Stimulated activated memory B cell treated with anti-CD40 and anti-IgM and Interleukin-4, amounts not matched to agents 10 μg/mL and 1 μg/mL and 100 μg/mL, for 72 hours (primary cell): ENCODE results near the gene ZNF195.

ENCODE experiments used
- ATAC-seq: fragments of 150-1000 bp; cut with Tn5 transposase; 2 replicates; pipeline ENCODE4 v1.10.0; 2021
- H3K27ac Mint-ChIP-seq: one replicate; pipeline ENCODE4 v1.8.0; 2022; ENCODE audit warnings: mild to moderate bottlenecking, mixed read lengths
- H3K27me3 Mint-ChIP-seq: one replicate; pipeline ENCODE4 v1.8.0; 2022; ENCODE audit warnings: mixed read lengths
- H3K36me3 Mint-ChIP-seq: one replicate; pipeline ENCODE4 v1.8.0; 2022; ENCODE audit warnings: mixed read lengths
- H3K4me1 Mint-ChIP-seq: one replicate; pipeline ENCODE4 v1.8.0; 2022; ENCODE audit warnings: mixed read lengths
- H3K4me3 Mint-ChIP-seq: one replicate; pipeline ENCODE4 v1.8.0; 2022; ENCODE audit warnings: mild to moderate bottlenecking, moderate library complexity, mixed read lengths
- H3K9me3 Mint-ChIP-seq: one replicate; pipeline ENCODE4 v1.8.0; 2022; ENCODE audit warnings: mixed read lengths

The ZNF195 gene

GRCh38 chr11:3380706-3381545, 2.0 kb upstream of the ZNF195 start:
- Mint-ChIP-seq H3K4me1 (peaks cover 30% of the 10 kb centered on the region), H3K27me3 (peaks cover 23% of the 10 kb centered on the region), H3K36me3 (peaks cover 18% of the 10 kb centered on the region), H3K4me3 (no peak overlapping the region), H3K9me3 (no peaks in the 10 kb centered on the region), H3K27ac (no peak overlapping the region)
- ATAC-seq = no peak

- peaks cover 39% of the 10 kb centered on the region for H3K4me1 Mint-ChIP-seq
- peaks cover 72% of the 10 kb centered on the region for H3K36me3 Mint-ChIP-seq
- no peak for ATAC-seq
- no peaks in the 10 kb centered on the region for H3K27me3 Mint-ChIP-seq
- peaks cover 2% of the 10 kb centered on the region for H3K9me3 Mint-ChIP-seq
- no peak overlapping the region for H3K4me3 Mint-ChIP-seq
- H3K27ac Mint-ChIP-seq = no peak overlapping the region
Observed at GRCh38 chr11:3375552-3375951, 3.4 kb downstream of the ZNF195 start.

- Mint-ChIP-seq H3K4me1 (peaks cover 10% of the 10 kb centered on the region), H3K27me3 (no peaks in the 10 kb centered on the region)
Observed at GRCh38 chr11:3370311-3370870, 8.6 kb downstream of the ZNF195 start.

GRCh38 chr11:3369366-3369765, 9.6 kb downstream of the ZNF195 start:
- peaks cover 8% of the 10 kb centered on the region for H3K4me1 Mint-ChIP-seq
- no peak overlapping the region for H3K4me3 Mint-ChIP-seq
- H3K27ac Mint-ChIP-seq = no peak overlapping the region
- H3K36me3 Mint-ChIP-seq = peaks cover 97% of the 10 kb centered on the region
- H3K9me3 Mint-ChIP-seq = peaks cover 9% of the 10 kb centered on the region
- no peak for ATAC-seq
- H3K27me3 Mint-ChIP-seq = no peaks in the 10 kb centered on the region

More at GRCh38 chr11:3370311-3370870, 8.6 kb downstream of the ZNF195 start:
- Mint-ChIP-seq H3K36me3 (peaks cover 97% of the 10 kb centered on the region), H3K4me3 (no peak overlapping the region), H3K27ac (no peak overlapping the region), H3K9me3 (peaks cover 2% of the 10 kb centered on the region)
- no peak for ATAC-seq

- H3K4me1 Mint-ChIP-seq = no peaks in the 10 kb centered on the region
- no peak overlapping the region for H3K27ac Mint-ChIP-seq
- H3K36me3 Mint-ChIP-seq = peaks cover 97% of the 10 kb centered on the region
- no peak overlapping the region for H3K4me3 Mint-ChIP-seq
- H3K9me3 Mint-ChIP-seq = peaks cover 13% of the 10 kb centered on the region
- ATAC-seq = no peak
- no peaks in the 10 kb centered on the region for H3K27me3 Mint-ChIP-seq
Observed at GRCh38 chr11:3368199-3368598, 10.7 kb downstream of the ZNF195 start.

- ATAC-seq = no peak
- no peaks in the 10 kb centered on the region for H3K27me3 Mint-ChIP-seq
- no peak overlapping the region for H3K27ac Mint-ChIP-seq
- peaks cover 97% of the 10 kb centered on the region for H3K36me3 Mint-ChIP-seq
- no peaks in the 10 kb centered on the region for H3K4me1 Mint-ChIP-seq
- peaks cover 21% of the 10 kb centered on the region for H3K9me3 Mint-ChIP-seq
- H3K4me3 Mint-ChIP-seq = no peak overlapping the region
Observed at GRCh38 chr11:3367221-3367620, 11.7 kb downstream of the ZNF195 start.

- H3K4me1 Mint-ChIP-seq = no peaks in the 10 kb centered on the region
- no peak overlapping the region for H3K4me3 Mint-ChIP-seq
- peaks cover 32% of the 10 kb centered on the region for H3K9me3 Mint-ChIP-seq
- no peak overlapping the region for H3K27ac Mint-ChIP-seq
- peaks cover 84% of the 10 kb centered on the region for H3K36me3 Mint-ChIP-seq
- ATAC-seq = no peak
- H3K27me3 Mint-ChIP-seq = no peaks in the 10 kb centered on the region
Observed at GRCh38 chr11:3359092-3359824, 19.7 kb downstream of the ZNF195 start.

GRCh38 chr11:3357994-3358676, 20.8 kb downstream of the ZNF195 start:
- no peak for ATAC-seq
- H3K27me3 Mint-ChIP-seq = no peaks in the 10 kb centered on the region
- peaks cover 28% of the 10 kb centered on the region for H3K9me3 Mint-ChIP-seq
- no peak overlapping the region for H3K4me3 Mint-ChIP-seq
- no peak overlapping the region for H3K27ac Mint-ChIP-seq
- H3K36me3 Mint-ChIP-seq = peaks cover 73% of the 10 kb centered on the region
- no peaks in the 10 kb centered on the region for H3K4me1 Mint-ChIP-seq

- H3K4me3 Mint-ChIP-seq = no peak overlapping the region
- no peaks in the 10 kb centered on the region for H3K27me3 Mint-ChIP-seq
- H3K4me1 Mint-ChIP-seq = no peaks in the 10 kb centered on the region
- ATAC-seq = no peak
- peaks cover 20% of the 10 kb centered on the region for H3K9me3 Mint-ChIP-seq
- no peak overlapping the region for H3K27ac Mint-ChIP-seq
- peaks cover 64% of the 10 kb centered on the region for H3K36me3 Mint-ChIP-seq
Observed at GRCh38 chr11:3357302-3357701, 21.6 kb downstream of the ZNF195 start.

GRCh38 chr11:3356858-3357257, 22.1 kb downstream of the ZNF195 start:
- peaks cover 19% of the 10 kb centered on the region for H3K9me3 Mint-ChIP-seq
- H3K27ac Mint-ChIP-seq = no peak overlapping the region
- ATAC-seq = no peak
- no peaks in the 10 kb centered on the region for H3K27me3 Mint-ChIP-seq
- H3K4me3 Mint-ChIP-seq = no peak overlapping the region
- H3K4me1 Mint-ChIP-seq = no peaks in the 10 kb centered on the region
- H3K36me3 Mint-ChIP-seq = peaks cover 60% of the 10 kb centered on the region

GRCh38 chr11:3353066-3353465, 25.9 kb downstream of the ZNF195 start:
- ATAC-seq = no peak
- no peaks in the 10 kb centered on the region for H3K27me3 Mint-ChIP-seq
- no peak overlapping the region for H3K27ac Mint-ChIP-seq
- peaks cover 22% of the 10 kb centered on the region for H3K36me3 Mint-ChIP-seq
- no peaks in the 10 kb centered on the region for H3K4me1 Mint-ChIP-seq
- no peak overlapping the region for H3K4me3 Mint-ChIP-seq
- peaks cover 19% of the 10 kb centered on the region for H3K9me3 Mint-ChIP-seq

- Mint-ChIP-seq H3K36me3 (peaks cover 25% of the 10 kb centered on the region), H3K9me3 (peaks cover 12% of the 10 kb centered on the region), H3K27ac (no peak overlapping the region), H3K4me3 (no peak overlapping the region), H3K4me1 (no peaks in the 10 kb centered on the region), H3K27me3 (peaks cover 5% of the 10 kb centered on the region)
- no peak for ATAC-seq
Observed at GRCh38 chr11:3347127-3347526, 31.8 kb downstream of the ZNF195 start.

GRCh38 chr11:3346587-3346986, 32.4 kb downstream of the ZNF195 start:
- H3K4me1 Mint-ChIP-seq = no peaks in the 10 kb centered on the region
- H3K36me3 Mint-ChIP-seq = peaks cover 25% of the 10 kb centered on the region
- ATAC-seq = no peak
- peaks cover 7% of the 10 kb centered on the region for H3K27me3 Mint-ChIP-seq
- peaks cover 12% of the 10 kb centered on the region for H3K9me3 Mint-ChIP-seq
- H3K27ac Mint-ChIP-seq = no peak overlapping the region
- no peak overlapping the region for H3K4me3 Mint-ChIP-seq

- H3K36me3 Mint-ChIP-seq = peaks cover 25% of the 10 kb centered on the region
- no peak for ATAC-seq
- H3K27me3 Mint-ChIP-seq = peaks cover 16% of the 10 kb centered on the region
- H3K9me3 Mint-ChIP-seq = peaks cover 12% of the 10 kb centered on the region
- no peak overlapping the region for H3K27ac Mint-ChIP-seq
- no peak overlapping the region for H3K4me3 Mint-ChIP-seq
- H3K4me1 Mint-ChIP-seq = no peaks in the 10 kb centered on the region
Observed at GRCh38 chr11:3345736-3346135, 33.2 kb downstream of the ZNF195 start.
